ENCODE results near the gene FAM90A1.
A peak's percentile ranks its signal among the peaks of the same experiment; 100 is the strongest.
"Not testable (repeated sequence)": the region's sequence is repeated elsewhere in the genome, so short reads cannot be mapped to it uniquely, and the experiment has no call there.

The FAM90A1 gene

GRCh38 chr12:8233300-8233855 lies 6.0 kb upstream of the FAM90A1 start:
- not testable (repeated sequence) for DNase-seq

DNA sequence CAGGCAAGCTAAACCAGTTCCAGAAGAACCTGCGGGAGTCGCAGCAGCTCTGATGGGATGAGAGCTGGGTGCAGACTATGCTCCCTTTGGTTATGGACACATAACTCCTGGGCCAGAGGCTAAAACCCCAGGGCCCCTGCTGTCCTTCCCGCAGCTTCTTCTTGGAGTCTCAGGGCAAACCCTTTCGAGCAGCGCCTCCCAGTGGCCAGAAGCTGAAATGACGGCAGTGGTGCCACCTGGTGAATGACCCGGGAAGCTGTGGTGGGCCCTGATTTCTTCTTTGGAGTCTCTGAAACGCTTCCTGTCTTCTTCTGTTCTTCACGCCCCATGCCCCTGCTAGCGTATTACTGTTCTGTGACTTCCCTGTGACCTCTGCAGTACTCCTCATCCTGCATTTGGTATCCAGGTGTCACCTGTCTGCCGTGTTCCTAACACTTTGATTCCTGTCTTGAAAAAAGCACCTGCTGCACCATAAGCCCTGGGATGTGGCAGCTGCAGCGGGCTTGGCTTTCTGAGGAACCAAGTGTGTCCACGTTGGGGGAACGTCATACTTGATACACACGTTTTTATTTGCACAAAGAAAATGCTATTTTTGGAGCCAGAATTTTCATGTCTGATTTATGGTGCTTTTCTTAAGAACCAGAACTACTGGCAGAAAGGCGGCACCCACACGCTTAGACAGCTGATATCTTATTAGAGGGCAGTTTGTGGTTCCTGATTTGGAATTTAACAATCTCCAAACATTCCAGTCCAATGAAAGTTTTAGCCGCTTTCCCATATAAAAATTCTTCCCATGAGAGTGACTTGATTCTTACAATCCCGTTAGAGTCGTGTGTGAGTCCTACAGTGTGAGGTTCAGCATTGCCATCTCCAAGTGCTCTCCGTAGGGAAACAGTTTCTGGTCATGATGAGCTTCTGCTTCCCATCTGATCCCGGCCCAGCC lies 4.5 kb upstream of the FAM90A1 start:
- DNase-seq: peak; percentile 67

DNA sequence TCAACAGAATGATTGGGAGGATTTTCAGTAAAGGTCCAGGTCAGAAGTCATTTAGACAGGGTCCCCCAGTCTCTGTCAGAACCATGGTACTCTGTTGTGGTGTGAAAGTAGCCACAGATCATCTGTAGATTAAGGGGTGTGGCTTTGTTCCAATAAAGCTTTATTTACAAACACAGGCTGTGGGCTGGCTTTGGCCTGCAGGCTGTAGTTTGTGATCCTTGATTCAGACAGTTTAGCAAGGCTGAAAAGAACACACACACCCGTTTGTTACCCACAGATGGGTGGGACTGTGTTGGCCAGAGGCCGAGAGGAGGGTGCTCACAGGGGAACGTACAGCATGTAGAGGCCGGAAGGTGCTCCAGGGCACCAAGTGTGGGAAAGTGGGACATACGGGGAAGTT lies 3.6 kb upstream of the FAM90A1 start:
- DNase-seq: not testable (repeated sequence)

DNA sequence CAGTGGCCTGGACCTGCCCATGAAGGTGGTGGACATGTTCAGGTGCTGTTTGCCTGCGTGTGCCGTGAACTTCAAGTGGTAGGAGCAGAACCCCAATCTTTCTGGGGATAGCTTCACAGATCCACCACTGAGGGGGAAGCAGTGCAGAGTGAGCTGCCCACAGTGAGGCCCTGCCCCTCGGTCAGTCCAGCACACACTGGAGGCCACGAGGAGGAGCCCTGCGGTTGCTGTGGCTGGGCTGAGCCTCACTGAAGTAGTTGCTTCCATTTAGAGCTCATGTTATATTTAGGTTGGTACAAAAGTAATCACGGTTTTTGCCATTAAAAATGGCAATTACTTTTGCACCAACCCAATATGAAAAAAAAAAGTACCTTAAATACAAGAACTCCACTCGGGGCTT lies 2.1 kb upstream of the FAM90A1 start:
- not testable (repeated sequence) for DNase-seq

GRCh38 chr12:8228607-8229006 lies 1.2 kb upstream of the FAM90A1 start:
- not testable (repeated sequence) for DNase-seq

DNA sequence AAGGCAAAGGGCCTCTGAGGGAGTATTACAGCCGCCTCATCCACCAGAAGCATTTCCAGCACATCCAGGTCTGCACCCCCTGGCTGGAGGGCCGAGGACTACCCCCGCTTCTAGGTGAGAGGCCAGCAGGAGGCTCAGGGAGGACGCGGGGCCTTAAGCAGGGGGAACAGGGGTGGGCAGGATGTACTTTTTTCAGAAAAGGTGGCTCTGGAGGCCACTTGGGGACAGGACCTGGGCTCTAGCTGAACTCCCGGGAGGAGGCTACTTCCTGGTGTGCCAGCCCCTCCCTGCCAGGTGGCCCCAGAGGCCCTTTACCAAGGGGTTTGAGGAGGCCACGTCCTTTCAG lies 287 bp upstream of the FAM90A1 start:
- not testable (repeated sequence) for DNase-seq

- DNase-seq: no peak
These were observed 1.1 kb downstream of the FAM90A1 start for GRCh38 chr12:8226355-8226754.

GRCh38 chr12:8224782-8225181 lies 2.6 kb downstream of the FAM90A1 start:
- not testable (repeated sequence) for DNase-seq

- not testable (repeated sequence) for DNase-seq
These were observed 3.8 kb downstream of the FAM90A1 start for GRCh38 chr12:8223646-8224045.

DNA sequence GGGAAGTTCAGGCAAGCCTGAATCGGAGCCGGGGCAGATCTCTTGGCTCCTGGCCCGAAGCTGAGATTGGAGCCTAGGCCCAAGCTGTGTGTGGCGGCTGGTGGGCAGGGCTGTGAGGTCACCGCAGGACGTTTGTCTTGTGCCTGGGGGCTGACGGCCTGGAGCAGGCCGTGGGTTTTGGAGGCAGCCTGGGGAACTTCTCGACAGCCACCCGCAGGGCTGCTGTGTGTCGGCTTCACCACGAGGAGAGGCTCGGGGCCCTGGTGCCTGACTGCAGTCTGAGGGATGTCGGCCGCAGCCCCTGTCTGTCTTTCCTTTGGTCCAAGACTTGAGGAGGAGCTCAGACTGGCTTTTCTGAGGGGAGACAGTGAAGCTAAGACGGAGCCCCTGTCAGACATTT lies 5.1 kb downstream of the FAM90A1 start:
- DNase-seq: not testable (repeated sequence)

GRCh38 chr12:8221844-8222243 lies 5.6 kb downstream of the FAM90A1 start:
- DNase-seq: not testable (repeated sequence)

DNA sequence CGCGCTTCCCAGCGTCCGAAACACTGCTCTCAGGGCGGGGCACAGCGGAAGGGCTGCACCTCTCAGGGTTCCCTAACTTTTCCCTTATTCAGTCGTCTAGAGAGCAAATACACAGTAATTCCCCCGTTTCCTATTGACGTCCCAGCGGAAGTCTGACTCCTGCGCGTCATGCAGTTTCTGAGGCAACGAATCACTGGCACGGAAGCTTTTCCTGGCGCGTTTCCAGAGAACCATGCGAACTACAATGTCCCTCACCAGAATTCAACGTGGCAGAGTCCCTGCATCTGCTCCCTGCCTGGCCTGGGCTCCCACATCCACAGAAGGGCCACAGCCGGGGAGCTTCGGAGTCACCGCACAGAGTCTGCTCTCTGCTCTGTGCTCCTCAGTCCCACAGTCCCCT lies 6.0 kb downstream of the FAM90A1 start:
- DNase-seq: not testable (repeated sequence)

- DNase-seq: not testable (repeated sequence)
These were observed 8.6 kb downstream of the FAM90A1 start for GRCh38 chr12:8218711-8219382.

GRCh38 chr12:8197685-8198308 lies 29.6 kb downstream of the FAM90A1 start:
- DNase-seq: not testable (repeated sequence)

GRCh38 chr12:8188088-8188487 lies 39.3 kb downstream of the FAM90A1 start:
- DNase-seq: not testable (repeated sequence)

DNA sequence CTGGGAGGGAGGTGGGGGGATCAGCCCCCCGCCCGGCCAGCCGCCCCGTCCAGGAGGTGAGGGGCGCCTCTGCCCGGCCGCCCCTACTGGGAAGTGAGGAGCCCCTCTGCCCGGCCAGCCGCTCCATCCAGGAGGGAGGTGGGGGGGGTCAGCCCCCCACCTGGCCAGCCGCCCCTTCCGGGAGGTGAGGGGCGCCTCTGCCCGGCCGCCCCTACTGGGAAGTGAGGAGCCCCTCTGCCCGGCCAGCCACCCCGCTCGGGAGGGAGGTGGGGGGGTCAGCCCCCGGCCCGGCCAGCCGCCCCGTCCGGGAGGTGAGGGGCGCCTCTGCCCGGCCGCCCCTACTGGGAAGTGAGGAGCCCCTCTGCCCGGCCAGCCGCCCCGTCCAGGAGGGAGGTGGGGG lies 43.2 kb downstream of the FAM90A1 start:
- not testable (repeated sequence) for DNase-seq

DNA sequence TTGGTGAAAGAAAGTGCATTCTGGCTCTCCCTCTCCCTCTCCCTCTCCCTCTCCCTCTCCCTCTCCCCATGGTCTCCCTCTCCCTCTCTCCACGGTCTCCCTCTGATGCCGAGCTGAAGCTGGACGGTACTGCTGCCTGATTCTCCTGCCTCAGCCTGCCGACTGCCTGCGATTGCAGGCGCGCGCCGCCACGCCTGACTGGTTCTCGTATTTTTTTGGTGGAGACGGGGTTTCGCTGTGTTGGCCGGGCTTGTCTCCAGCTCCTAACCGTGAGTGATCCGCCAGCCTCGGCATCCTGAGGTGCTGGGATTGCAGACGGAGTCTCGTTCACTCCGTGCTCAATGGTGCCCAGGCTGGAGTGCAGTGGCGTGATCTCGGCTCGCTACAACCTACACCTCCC lies 44.1 kb downstream of the FAM90A1 start:
- not testable (repeated sequence) for DNase-seq

- not testable (repeated sequence) for DNase-seq
These were observed 44.5 kb downstream of the FAM90A1 start for GRCh38 chr12:8182923-8183322.

DNA sequence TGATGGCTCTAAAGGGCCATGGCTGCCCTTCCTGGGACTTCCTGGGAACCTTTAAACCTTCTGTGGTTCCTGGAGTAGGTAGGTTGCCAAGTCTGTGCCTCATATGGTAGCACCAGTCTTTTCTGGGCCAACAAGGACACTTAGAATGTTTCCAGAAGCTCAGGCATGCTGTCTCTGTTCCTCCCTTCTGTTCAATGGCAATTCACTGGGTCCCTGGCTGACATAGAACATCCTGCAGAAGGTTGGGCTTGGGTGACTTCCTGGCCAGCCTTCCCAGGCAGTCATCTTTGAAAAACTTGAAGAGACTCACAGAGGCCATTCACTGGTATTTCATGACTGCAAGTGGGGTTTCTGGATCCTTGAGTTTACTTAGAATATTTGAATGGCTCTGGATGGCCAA lies 46.1 kb downstream of the FAM90A1 start:
- not testable (repeated sequence) for DNase-seq

- peak; percentile 53 for DNase-seq
These were observed 47.3 kb downstream of the FAM90A1 start for GRCh38 chr12:8179989-8180585.

DNA sequence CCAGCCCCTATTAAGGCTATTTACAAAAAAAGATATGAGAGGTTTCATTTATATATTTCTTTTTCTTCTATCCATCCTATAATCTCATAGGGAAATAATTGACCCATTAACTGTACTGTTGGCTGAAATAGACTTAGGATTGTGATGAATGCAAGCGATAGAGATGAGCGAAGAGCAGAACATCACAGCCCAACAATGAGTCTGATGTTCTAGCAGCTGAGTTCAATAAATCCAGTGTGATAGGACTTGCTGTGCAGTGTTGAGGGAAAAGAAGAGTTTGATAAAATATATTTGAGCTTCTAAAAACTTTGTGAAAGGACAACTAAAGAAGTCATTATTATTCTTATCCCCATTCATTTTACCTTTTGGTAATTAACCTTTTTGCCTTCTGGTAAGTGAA lies 54.5 kb downstream of the FAM90A1 start:
- DNase-seq: not testable (repeated sequence)

All from activated CD4-positive, alpha-beta T cell treated with anti-CD3 and anti-CD28 coated beads, Interleukin-2, amount 50 U/mL, for 1 hour (primary cell).